Measurements from ENCODE around the gene HMGB3.
"Not testable (repeated sequence)": the region's sequence is repeated elsewhere in the genome, so short reads cannot be mapped to it uniquely, and the experiment has no call there.

Gene HMGB3

GRCh38 chrX:150982788-150983520 lies at the start of gene HMGB3:
Gene HMGB3 (plus strand): TSS chrX:150983335. CDS start chrX:150985600, 2,265 bp downstream.
- peak; percentile 92 for DNase-seq

GRCh38 chrX:150933945-150934350 lies 49.2 kb upstream of the HMGB3 start:
- DNase-seq: no peak

- DNase-seq: no peak
Measured at GRCh38 chrX:150934453-150934852, 48.7 kb upstream of the HMGB3 start.

- no peak for DNase-seq
Measured at GRCh38 chrX:150935467-150935866, 47.7 kb upstream of the HMGB3 start.

- no peak for DNase-seq
Measured at GRCh38 chrX:150936556-150936955, 46.6 kb upstream of the HMGB3 start.

- no peak for DNase-seq
Measured at GRCh38 chrX:150940844-150941495, 42.2 kb upstream of the HMGB3 start.

GRCh38 chrX:150941580-150941979 lies 41.6 kb upstream of the HMGB3 start:
- no peak for DNase-seq

- no peak for DNase-seq
Measured at GRCh38 chrX:150942942-150943594, 40.1 kb upstream of the HMGB3 start.

GRCh38 chrX:150944233-150944632 lies 38.9 kb upstream of the HMGB3 start:
- no peak for DNase-seq

GRCh38 chrX:150954951-150955350 lies 28.2 kb upstream of the HMGB3 start:
- DNase-seq: no peak

GRCh38 chrX:150955590-150955989 lies 27.5 kb upstream of the HMGB3 start:
- DNase-seq: no peak

- no peak for DNase-seq
Measured at GRCh38 chrX:150958177-150958576, 25.0 kb upstream of the HMGB3 start.

- DNase-seq: no peak
Measured at GRCh38 chrX:150959557-150959956, 23.6 kb upstream of the HMGB3 start.

- DNase-seq: no peak
Measured at GRCh38 chrX:150961631-150962030, 21.5 kb upstream of the HMGB3 start.

GRCh38 chrX:150964416-150964815 lies 18.7 kb upstream of the HMGB3 start:
- not testable (repeated sequence) for DNase-seq

- no peak for DNase-seq
Measured at GRCh38 chrX:150966235-150966634, 16.9 kb upstream of the HMGB3 start.

GRCh38 chrX:150966742-150967141 lies 16.4 kb upstream of the HMGB3 start:
- DNase-seq: no peak

- no peak for DNase-seq
Measured at GRCh38 chrX:150967786-150968185, 15.3 kb upstream of the HMGB3 start.

GRCh38 chrX:150968862-150969720 lies 14.0 kb upstream of the HMGB3 start:
- DNase-seq: no peak

- DNase-seq: no peak
Measured at GRCh38 chrX:150972450-150972849, 10.7 kb upstream of the HMGB3 start.

GRCh38 chrX:150975655-150976390 lies 7.3 kb upstream of the HMGB3 start:
- DNase-seq: no peak

GRCh38 chrX:150977411-150978162 lies 5.5 kb upstream of the HMGB3 start:
- no peak for DNase-seq
